ENCODE measurements around the gene SPDYE9.
"Not testable (repeated sequence)": the region's sequence is repeated elsewhere in the genome, so short reads cannot be mapped to it uniquely, and the experiment has no call there.

SPDYE9 gene, protein sequence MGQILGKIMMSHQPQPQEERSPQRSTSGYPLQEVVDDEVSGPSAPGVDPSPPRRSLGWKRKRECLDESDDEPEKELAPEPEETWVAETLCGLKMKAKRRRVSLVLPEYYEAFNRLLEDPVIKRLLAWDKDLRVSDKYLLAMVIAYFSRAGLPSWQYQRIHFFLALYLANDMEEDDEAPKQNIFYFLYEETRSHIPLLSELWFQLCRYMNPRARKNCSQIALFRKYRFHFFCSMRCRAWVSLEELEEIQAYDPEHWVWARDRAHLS

DNA sequence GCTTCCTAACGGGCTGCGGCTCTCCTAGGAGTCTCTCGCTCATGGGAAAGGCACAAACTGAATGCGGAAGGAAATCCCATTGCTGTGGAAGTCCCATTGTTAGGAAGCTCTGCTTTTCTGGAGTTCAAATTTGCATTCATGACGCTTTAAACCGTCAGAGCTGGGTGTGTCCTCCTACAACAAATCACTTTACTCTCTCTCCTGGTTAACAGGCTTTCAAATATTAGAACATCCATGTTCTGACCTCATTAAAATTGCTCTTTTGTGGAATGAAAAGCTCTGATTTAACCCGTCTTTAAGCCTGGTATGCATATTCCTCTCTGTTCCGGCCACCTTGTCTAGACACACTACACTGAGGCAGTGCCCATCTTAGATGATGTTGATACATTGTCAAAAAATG lies at the start of gene SPDYE9:
SPDYE9 (minus strand) TSS at position 101 of the 400 bp plus-strand sequence. CDS start 1,800 bp downstream, outside the sequence.
- H3K4me3 ChIP-seq (ENCODE audit: low read length); DNase-seq (ENCODE audit: low read depth): not testable (repeated sequence)

DNA sequence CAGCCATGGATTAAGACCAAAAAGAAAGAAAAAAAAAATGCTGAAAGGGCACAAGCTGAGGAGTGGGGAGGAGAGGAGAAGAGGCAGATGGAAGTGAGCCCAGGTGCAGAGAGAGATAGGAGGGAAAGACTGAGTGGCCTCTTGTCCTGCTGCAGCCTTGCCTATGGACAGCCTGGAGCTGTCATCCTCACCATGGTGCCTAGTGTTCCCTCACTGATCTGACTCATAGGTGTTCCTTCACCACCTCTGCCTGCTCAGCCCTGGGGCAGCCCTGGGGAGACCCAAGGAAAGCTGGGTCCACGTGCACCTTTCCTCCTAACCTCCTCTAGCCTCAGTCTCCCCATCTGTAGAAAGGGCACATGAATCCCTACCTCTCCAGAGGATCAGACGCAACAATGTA lies 49.0 kb upstream of the SPDYE9 start:
- not testable (repeated sequence) for H3K4me3 ChIP-seq (ENCODE audit: low read length); DNase-seq (ENCODE audit: low read depth)

DNA sequence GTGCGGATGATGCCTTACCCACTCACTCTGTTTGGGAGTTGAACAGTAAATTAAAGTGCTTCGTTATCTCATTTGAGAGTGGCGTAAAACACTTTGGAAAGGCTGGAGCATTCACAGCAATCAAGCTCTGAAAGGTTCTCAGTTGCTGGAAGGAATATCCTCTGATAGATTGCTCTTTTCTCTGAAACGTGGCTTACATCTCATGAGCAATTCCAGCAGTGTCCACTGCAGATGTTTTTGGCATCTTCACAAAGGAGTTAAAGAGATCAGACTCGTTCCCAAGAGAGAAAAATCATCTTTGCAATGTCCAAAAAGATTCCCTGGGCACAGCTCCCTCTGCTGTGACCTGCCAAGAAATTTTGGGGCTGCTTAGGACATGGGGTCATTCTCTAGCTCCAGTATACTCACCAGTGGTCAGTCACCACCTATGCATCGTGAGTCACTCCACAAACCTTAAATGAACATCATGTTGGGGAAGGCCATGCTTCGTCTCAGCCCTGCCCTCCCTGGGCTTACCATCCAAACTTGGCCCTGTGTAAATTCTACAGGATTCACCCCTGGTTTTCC lies 46.9 kb upstream of the SPDYE9 start:
- DNase-seq (ENCODE audit: low read depth); H3K4me3 ChIP-seq (ENCODE audit: low read length): not testable (repeated sequence)

DNA sequence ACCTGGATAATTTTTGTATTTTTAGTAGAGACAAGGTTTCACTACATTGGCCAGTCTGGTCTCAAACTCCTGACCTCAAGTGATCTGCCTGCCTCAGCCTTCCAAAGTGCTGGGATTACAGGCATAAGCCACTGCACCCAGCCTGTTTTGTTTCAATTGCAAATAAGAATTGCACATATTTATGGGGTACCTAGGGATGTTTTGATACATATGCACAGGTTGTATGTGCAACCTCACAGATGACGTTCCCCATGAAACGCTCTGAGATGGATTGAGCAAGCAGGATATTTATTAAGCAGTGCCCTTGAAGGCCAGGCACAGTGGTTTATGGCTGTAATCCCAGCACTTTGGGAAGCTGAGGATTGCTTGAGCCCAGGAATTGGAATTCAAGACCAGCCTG lies 44.8 kb upstream of the SPDYE9 start:
- H3K4me3 ChIP-seq (ENCODE audit: low read length); DNase-seq (ENCODE audit: low read depth): not testable (repeated sequence)

DNA sequence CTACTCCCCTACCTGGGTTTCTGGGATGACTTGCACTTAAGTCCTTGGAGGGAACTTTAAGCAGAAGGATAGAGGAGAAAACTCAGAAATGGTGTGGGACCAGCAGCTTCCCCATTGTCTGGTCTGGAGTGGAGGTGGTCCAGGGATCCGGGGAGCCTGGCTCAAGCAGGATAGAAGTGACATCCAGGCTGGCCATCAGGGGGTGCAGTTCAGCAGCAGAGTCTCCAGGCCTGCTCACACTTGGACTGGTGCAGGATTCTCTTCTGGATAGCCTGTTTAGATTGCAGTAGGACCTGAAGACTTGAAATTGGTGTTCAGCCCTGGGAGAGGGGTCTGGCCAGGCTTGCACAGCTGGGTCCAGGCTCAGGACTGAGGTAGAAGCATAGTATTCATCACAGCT lies 38.3 kb upstream of the SPDYE9 start:
- H3K4me3 ChIP-seq (ENCODE audit: low read length); DNase-seq (ENCODE audit: low read depth): not testable (repeated sequence)

DNA sequence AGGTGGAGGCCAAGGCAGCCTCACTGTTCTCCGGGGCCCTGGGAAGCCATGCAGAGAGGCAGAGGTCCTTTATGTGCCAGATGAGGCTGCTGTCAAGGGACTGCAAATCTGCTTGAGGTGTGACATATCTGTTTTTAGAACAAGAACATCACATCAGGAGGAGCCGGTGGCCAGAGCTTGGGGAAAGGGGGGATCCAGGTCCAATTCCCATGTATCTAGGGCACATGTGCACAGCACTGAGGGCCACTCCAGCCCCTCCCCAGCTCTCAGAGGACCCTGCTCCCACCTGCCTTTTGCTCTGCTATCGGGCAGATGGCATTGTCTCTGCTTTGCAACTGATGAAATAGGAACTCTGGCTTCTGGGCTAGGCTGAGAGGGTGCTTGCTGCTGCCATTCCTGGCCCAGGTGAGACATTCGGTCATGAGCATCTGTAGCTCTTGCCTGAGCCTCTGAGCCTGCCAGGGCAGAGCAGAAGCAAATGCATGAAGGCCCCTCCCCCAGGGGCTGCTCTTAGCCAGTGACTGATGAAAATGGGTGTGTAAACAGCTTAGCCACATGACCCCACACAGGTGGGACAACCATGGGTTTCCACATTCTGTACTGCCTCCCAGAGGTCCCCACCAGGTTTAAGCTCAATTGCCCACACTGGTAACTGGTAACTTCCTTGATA lies 37.1 kb upstream of the SPDYE9 start:
- H3K4me3 ChIP-seq (ENCODE audit: low read length); DNase-seq (ENCODE audit: low read depth): not testable (repeated sequence)

DNA sequence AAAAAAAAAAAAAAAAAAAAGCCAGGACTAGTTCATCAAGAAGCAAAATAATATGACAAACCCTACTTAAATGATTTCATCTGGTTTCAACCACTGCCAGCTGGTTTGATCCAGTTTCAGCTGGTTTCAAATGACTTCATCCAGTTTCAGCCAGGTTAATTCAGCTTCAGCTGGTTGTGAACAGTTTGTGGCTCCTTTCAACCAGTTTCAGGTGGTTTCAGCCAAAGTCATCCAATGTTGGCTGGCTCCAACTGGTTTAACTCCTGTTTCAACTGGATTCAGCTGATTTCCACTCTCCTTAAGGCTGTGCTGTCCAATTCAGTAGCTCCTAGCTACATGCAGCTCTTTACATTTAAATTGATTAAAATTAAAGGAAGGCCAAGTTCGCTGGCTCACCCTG lies 32.3 kb upstream of the SPDYE9 start:
- not testable (repeated sequence) for DNase-seq (ENCODE audit: low read depth); H3K4me3 ChIP-seq (ENCODE audit: low read length)

DNA sequence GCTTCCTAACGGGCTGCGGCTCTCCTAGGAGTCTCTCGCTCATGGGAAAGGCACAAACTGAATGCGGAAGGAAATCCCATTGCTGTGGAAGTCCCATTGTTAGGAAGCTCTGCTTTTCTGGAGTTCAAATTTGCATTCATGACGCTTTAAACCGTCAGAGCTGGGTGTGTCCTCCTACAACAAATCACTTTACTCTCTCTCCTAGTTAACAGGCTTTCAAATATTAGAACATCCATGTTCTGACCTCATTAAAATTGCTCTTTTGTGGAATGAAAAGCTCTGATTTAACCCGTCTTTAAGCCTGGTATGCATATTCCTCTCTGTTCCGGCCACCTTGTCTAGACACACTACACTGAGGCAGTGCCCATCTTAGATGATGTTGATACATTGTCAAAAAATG lies 28.0 kb downstream of the SPDYE9 start, which contains the start of gene SPDYE11:
SPDYE11 (minus strand) TSS at position 101 of the 400 bp plus-strand sequence. CDS start 1,800 bp downstream, outside the sequence.
- not testable (repeated sequence) for H3K4me3 ChIP-seq (ENCODE audit: low read length); DNase-seq (ENCODE audit: low read depth)

DNA sequence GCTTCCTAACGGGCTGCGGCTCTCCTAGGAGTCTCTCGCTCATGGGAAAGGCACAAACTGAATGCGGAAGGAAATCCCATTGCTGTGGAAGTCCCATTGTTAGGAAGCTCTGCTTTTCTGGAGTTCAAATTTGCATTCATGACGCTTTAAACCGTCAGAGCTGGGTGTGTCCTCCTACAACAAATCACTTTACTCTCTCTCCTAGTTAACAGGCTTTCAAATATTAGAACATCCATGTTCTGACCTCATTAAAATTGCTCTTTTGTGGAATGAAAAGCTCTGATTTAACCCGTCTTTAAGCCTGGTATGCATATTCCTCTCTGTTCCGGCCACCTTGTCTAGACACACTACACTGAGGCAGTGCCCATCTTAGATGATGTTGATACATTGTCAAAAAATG lies 56.2 kb downstream of the SPDYE9 start, which contains the start of gene SPDYE8:
SPDYE8 (minus strand) TSS at position 101 of the 400 bp plus-strand sequence. CDS start 1,800 bp downstream, outside the sequence.
- not testable (repeated sequence) for DNase-seq (ENCODE audit: low read depth); H3K4me3 ChIP-seq (ENCODE audit: low read length)

All from epithelial cell of esophagus (primary cell).